Gastrocnemius medialis (tissue), 4 donors: Measurements from ENCODE around the gene MARK3.

Experiments
- POLR2A ChIP-seq, 2 donors: fragments of 450-650 bp; IDR thresholded peaks; one replicate each; pipeline ENCODE4 v1.6.1; 2017; ENCODE audit warnings: antibody characterized with exemption in 2 of 2, mild to moderate bottlenecking in 2 of 2, moderate library complexity in 2 of 2
- TF ChIP-seq, protein P1 (sequence below), 5 experiments: fragments of 450-650 bp in 3 of 5; fragments of 200-600 bp in 2 of 5; sonication (generic) in 2 of 5; IDR thresholded peaks in 4 of 5; conservative IDR thresholded peaks in 1 of 5; 1 replicate in 4 of 5; 2 replicates in 1 of 5; pipeline ENCODE4 v1.5.1; 2016 to 2019; ENCODE audit warnings: antibody characterized with exemption in 5 of 5, mild to moderate bottlenecking in 3 of 5, moderate library complexity in 3 of 5

DNA sequence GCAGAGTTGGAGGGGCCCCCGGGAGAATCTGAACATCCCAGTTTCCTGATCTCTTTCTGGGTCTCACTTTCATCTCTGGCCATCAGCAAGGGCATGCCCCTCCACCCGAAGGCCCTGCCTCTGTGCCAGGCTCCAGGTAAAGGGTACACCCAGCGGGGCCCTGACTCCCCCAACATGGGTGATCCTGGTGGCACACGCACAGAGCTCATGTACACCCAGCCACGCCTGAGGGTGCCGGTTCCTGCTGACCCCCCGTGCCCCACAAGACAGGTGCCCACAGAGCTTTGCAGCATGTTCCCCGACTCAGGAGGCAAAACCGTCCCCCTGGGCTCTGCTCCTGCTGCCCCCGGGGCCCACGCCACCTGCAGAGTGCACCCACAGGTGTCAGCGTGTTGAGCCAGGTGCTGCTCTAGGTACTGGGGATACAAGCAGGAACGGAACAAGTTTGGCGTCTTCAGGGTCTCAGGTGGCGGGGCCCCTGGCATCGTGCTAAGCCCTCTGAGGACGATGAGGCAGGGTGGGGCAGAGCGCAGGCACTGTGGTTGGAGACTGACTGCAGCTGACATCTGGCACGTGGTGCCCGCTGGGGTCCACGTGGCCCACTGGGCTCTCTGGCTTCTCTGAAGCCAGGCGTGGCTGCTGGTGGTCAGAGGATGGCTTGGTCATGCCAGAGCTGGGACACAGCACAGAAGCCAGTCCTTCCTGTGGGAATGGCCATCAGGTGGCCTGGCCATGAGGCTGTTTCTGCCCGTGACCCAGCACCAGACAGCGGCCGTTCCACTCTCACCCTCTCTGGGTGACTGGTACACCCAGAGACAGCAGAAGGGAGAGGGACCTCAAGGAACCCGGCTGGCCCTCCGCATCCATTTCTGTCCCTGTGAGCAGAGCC, 163.5 kb downstream of the MARK3 start:
- TF ChIP-seq POLR2A (IDR thresholded peaks at IDR 0.05): no peak
- TF ChIP-seq, protein P1, sequence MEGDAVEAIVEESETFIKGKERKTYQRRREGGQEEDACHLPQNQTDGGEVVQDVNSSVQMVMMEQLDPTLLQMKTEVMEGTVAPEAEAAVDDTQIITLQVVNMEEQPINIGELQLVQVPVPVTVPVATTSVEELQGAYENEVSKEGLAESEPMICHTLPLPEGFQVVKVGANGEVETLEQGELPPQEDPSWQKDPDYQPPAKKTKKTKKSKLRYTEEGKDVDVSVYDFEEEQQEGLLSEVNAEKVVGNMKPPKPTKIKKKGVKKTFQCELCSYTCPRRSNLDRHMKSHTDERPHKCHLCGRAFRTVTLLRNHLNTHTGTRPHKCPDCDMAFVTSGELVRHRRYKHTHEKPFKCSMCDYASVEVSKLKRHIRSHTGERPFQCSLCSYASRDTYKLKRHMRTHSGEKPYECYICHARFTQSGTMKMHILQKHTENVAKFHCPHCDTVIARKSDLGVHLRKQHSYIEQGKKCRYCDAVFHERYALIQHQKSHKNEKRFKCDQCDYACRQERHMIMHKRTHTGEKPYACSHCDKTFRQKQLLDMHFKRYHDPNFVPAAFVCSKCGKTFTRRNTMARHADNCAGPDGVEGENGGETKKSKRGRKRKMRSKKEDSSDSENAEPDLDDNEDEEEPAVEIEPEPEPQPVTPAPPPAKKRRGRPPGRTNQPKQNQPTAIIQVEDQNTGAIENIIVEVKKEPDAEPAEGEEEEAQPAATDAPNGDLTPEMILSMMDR (IDR thresholded peaks at IDR 0.05 in 4 of 5, conservative IDR thresholded peaks at IDR 0.05 in 1 of 5): no peak
